H1 (cell line): Measurements from ENCODE around the gene UCN3. TPM values are rescaled to one million over a fixed set of nuclear protein-coding genes. Genes with fewer than 3 reads are reported as not detected.

Experiments used
- CTCF ChIA-PET: fragments of 300-600 bp; sonication (Branson Sonifier 250); formaldehyde crosslinking; loops from one replicate; lab custom pipeline; 2021; ENCODE audit not compliant: partially characterized antibody; lab: Charles Lee
- POLR2A ChIA-PET: fragments of 300-600 bp; sonication (Branson Sonifier 250); formaldehyde crosslinking; loops from one replicate; lab custom pipeline; 2021; ENCODE audit warnings: inconsistent platforms; ENCODE audit not compliant: partially characterized antibody; lab: Charles Lee
- DNase-seq, 2 experiments: peaks; one replicate each; pipeline versions ENCODE4 v3.0.0 to v3.0.0-alpha.2; 2010 to 2022; ENCODE audit warnings: low spot score in 2 of 2, low read depth in 1 of 2, mixed read lengths in 1 of 2
- FAIRE-seq: peaks from 2 replicates; lab custom pipeline; 2011; peaks lifted over from hg19 to GRCh38; lab: Jason Lieb, UNC
- H2AFZ ChIP-seq: 2 replicates; pipeline ENCODE4 v1.8.1; 2012; ENCODE audit warnings: low read length, inconsistent platforms
- H2AK5ac ChIP-seq: 2 replicates; pipeline ENCODE4 v1.6.1; 2013; ENCODE audit warnings: low read depth, low read length
- H2BK120ac ChIP-seq: replicated peaks from 2 replicates; pipeline ENCODE3; 2013; ENCODE audit warnings: low read depth, low read length, inconsistent platforms
- H2BK12ac ChIP-seq: 2 replicates; pipeline ENCODE4 v1.6.1; 2013; ENCODE audit warnings: low read depth, low read length
- H2BK15ac ChIP-seq: 2 replicates; pipeline ENCODE4 v1.6.1; 2013; ENCODE audit warnings: low read length
- H2BK20ac ChIP-seq: 2 replicates; pipeline ENCODE4 v1.6.1; 2013; ENCODE audit warnings: low read length
- H2BK5ac ChIP-seq: 2 replicates; pipeline ENCODE4 v1.6.1; 2013; ENCODE audit warnings: low read depth, low read length
- H3K14ac ChIP-seq: 2 replicates; pipeline ENCODE4 v1.6.1; 2013; ENCODE audit warnings: inconsistent platforms; ENCODE audit not compliant: insufficient read length
- H3K18ac ChIP-seq: 2 replicates; pipeline ENCODE4 v1.6.1; 2013; ENCODE audit warnings: low read length; ENCODE audit errors: extremely low read depth
- H3K23ac ChIP-seq: 2 replicates; pipeline ENCODE4 v1.6.1; 2013; ENCODE audit warnings: inconsistent platforms; ENCODE audit not compliant: insufficient read length
- H3K23me2 ChIP-seq: 2 replicates; pipeline ENCODE4 v1.6.1; 2013; ENCODE audit warnings: low read depth, low read length
- H3K27ac ChIP-seq: 2 replicates; pipeline ENCODE4 v1.6.1; 2011; ENCODE audit warnings: low read depth, low read length, inconsistent platforms
- H3K27me3 ChIP-seq, 4 experiments: replicated peaks in 1 of 4; 1 replicate in 1 of 4; 2 replicates in 3 of 4; pipeline versions ENCODE4 v1.6.1 to v1.8.1; 2011 to 2013; ENCODE audit warnings: low read length in 3 of 4, mild to moderate bottlenecking in 3 of 4, inconsistent platforms in 2 of 4, mixed read lengths in 2 of 4, moderate library complexity in 1 of 4; ENCODE audit not compliant: control insufficient read depth in 3 of 4, insufficient read depth in 3 of 4; ENCODE audit errors: extremely low read depth in 1 of 4
- H3K36me3 ChIP-seq, 4 experiments: 2 replicates each; pipeline versions ENCODE4 v1.6.1 to v1.8.1; 2011 to 2013; ENCODE audit warnings: mild to moderate bottlenecking in 4 of 4, low read length in 3 of 4, moderate library complexity in 2 of 4, control low read depth in 1 of 4, inconsistent platforms in 1 of 4; ENCODE audit not compliant: insufficient read depth in 4 of 4, control insufficient read depth in 2 of 4
- H3K4ac ChIP-seq: replicated peaks from 2 replicates; pipeline ENCODE3; 2013; ENCODE audit warnings: low read length, low read depth, mixed read lengths, inconsistent platforms; ENCODE audit not compliant: insufficient read length
- H3K4me1 ChIP-seq, 4 experiments: replicated peaks in 1 of 4; 1 replicate in 1 of 4; 2 replicates in 3 of 4; pipeline versions ENCODE4 v1.6.1 to v1.8.1; 2011 to 2013; ENCODE audit warnings: low read length in 3 of 4, inconsistent platforms in 2 of 4, mixed read lengths in 1 of 4; ENCODE audit not compliant: insufficient read depth in 4 of 4, control insufficient read depth in 3 of 4
- H3K4me2 ChIP-seq, 2 experiments: 2 replicates each; pipeline versions ENCODE4 v1.6.1 to v1.8.1; 2011 to 2013; ENCODE audit warnings: low read depth in 2 of 2, low read length in 2 of 2, control low read depth in 1 of 2, inconsistent platforms in 1 of 2, mild to moderate bottlenecking in 1 of 2; ENCODE audit not compliant: insufficient read depth in 1 of 2
- H3K4me3 ChIP-seq, 4 experiments: fragments of 200-600, 300-600 bp in 1 of 4; sonication (generic), shearing (Covaris generic), sonication (Bioruptor Twin) in 1 of 4; 2 replicates each; pipeline versions ENCODE4 v1.5.1 to v1.8.1; 2011 to 2016; ENCODE audit warnings: low read length in 4 of 4, low read depth in 3 of 4, control low read depth in 2 of 4, inconsistent platforms in 2 of 4, mild to moderate bottlenecking in 2 of 4, mixed read lengths in 1 of 4, moderate library complexity in 1 of 4; ENCODE audit not compliant: insufficient read depth in 2 of 4; ENCODE audit errors: extremely low read depth in 1 of 4
- H3K56ac ChIP-seq: replicated peaks from 2 replicates; pipeline ENCODE3; 2013; ENCODE audit warnings: low read depth, mild to moderate bottlenecking, mixed read lengths, low read length, inconsistent platforms; ENCODE audit not compliant: insufficient read length
- H3K79me1 ChIP-seq: 2 replicates; pipeline ENCODE4 v1.6.1; 2013; ENCODE audit warnings: low read depth, low read length, control low read depth
- H3K79me2 ChIP-seq, 2 experiments: 2 replicates each; pipeline versions ENCODE4 v1.6.1 to v1.8.1; 2012 to 2013; ENCODE audit warnings: low read length in 2 of 2, mild to moderate bottlenecking in 2 of 2, inconsistent platforms in 1 of 2; ENCODE audit not compliant: insufficient read depth in 2 of 2, control insufficient read depth in 1 of 2
- H3K9ac ChIP-seq, 4 experiments: replicated peaks in 1 of 4; 1 replicate in 1 of 4; 2 replicates in 3 of 4; pipeline versions ENCODE4 v1.6.1 to v1.8.1; 2011 to 2013; ENCODE audit warnings: low read depth in 3 of 4, low read length in 3 of 4, control low read depth in 2 of 4, mild to moderate bottlenecking in 2 of 4, moderate library complexity in 2 of 4, inconsistent platforms in 1 of 4; ENCODE audit errors: extremely low read depth in 1 of 4
- H3K9me3 ChIP-seq, 2 experiments: 2 replicates each; pipeline versions ENCODE4 v1.6.1 to v1.8.1; 2012 to 2013; ENCODE audit warnings: mild to moderate bottlenecking in 2 of 2, moderate library complexity in 2 of 2, control low read depth in 1 of 2, inconsistent platforms in 1 of 2, low read depth in 1 of 2, low read length in 1 of 2, mixed read lengths in 1 of 2; ENCODE audit not compliant: insufficient read depth in 2 of 2
- H4K20me1 ChIP-seq, 2 experiments: replicated peaks in 1 of 2; 2 replicates each; pipeline versions ENCODE3 to v1.8.1; 2011 to 2013; ENCODE audit warnings: inconsistent platforms in 2 of 2, low read length in 2 of 2, mild to moderate bottlenecking in 1 of 2; ENCODE audit not compliant: insufficient read depth in 2 of 2, control insufficient read depth in 1 of 2
- H4K5ac ChIP-seq: 2 replicates; pipeline ENCODE4 v1.6.1; 2013; ENCODE audit warnings: low read length, low read depth, mixed read lengths, inconsistent platforms; ENCODE audit not compliant: insufficient read length
- H4K8ac ChIP-seq: 2 replicates; pipeline ENCODE4 v1.8.0; 2013; ENCODE audit warnings: mild to moderate bottlenecking, moderate library complexity, low read length, inconsistent platforms; ENCODE audit not compliant: insufficient read depth; ENCODE audit errors: extremely low read depth
- H4K91ac ChIP-seq: replicated peaks from 2 replicates; pipeline ENCODE3; 2013; ENCODE audit warnings: low read length, mixed read lengths, inconsistent platforms; ENCODE audit not compliant: insufficient read length
- BCL11A ChIP-seq, 2 experiments: IDR thresholded peaks; one replicate each; pipeline ENCODE4 v1.6.1; 2011; ENCODE audit warnings: low read depth in 2 of 2, low read length in 2 of 2, mild to moderate bottlenecking in 2 of 2
- CBX8 ChIP-seq: fragments of 300-800, 300-1000 bp; sonication (generic); IDR thresholded peaks from 2 replicates; pipeline ENCODE4 v1.7.1; 2016; ENCODE audit warnings: low read depth, low read length, borderline replicate concordance
- CHD2 ChIP-seq: IDR thresholded peaks from 2 replicates; pipeline ENCODE4 v1.6.1; 2012; ENCODE audit warnings: low read length, improper control_type of control experiment
- CTCF ChIP-seq, 3 experiments: IDR thresholded peaks; 1 replicate in 2 of 3; 2 replicates in 1 of 3; pipeline versions ENCODE4 v1.5.1 to v1.6.1; 2011; ENCODE audit warnings: low read length in 3 of 3, mild to moderate bottlenecking in 3 of 3, inconsistent platforms in 2 of 3, low read depth in 1 of 3, moderate library complexity in 1 of 3; ENCODE audit not compliant: insufficient read depth in 1 of 3; ENCODE audit errors: control extremely low read depth in 1 of 3
- HDAC2 ChIP-seq, 2 experiments: fragments of 300-600 bp in 1 of 2; sonication (generic) in 1 of 2; IDR thresholded peaks; 2 replicates each; pipeline ENCODE4 v1.6.1; 2011 to 2012; ENCODE audit warnings: low read depth in 2 of 2, low read length in 2 of 2, mild to moderate bottlenecking in 2 of 2, moderate library complexity in 2 of 2, borderline replicate concordance in 1 of 2, inconsistent platforms in 1 of 2
- POU5F1 ChIP-seq: IDR thresholded peaks from 2 replicates; pipeline ENCODE4 v1.6.1; 2011; ENCODE audit warnings: low read depth, mild to moderate bottlenecking, low read length, moderate library complexity
- RBBP5 ChIP-seq: IDR thresholded peaks from 2 replicates; pipeline ENCODE4 v1.7.1; 2012; ENCODE audit warnings: low read depth, mild to moderate bottlenecking, inconsistent platforms, low read length, moderate library complexity, borderline replicate concordance
- SRF ChIP-seq: IDR thresholded peaks from 2 replicates; pipeline ENCODE4 v1.6.1; 2011; ENCODE audit warnings: mild to moderate bottlenecking, low read depth, low read length, moderate library complexity
- WGBS, 2 experiments: shearing (Covaris generic) in 1 of 2; methylation state at CpG; one replicate each; pipeline versions ENCODE4 v1.1.6 to v1.1.7; 2013 to 2015; ENCODE audit warnings: low lambda C conversion rate in 2 of 2, mixed read lengths in 2 of 2, inconsistent platforms in 1 of 2, low coverage in 1 of 2, missing lambda C conversion rate in 1 of 2; ENCODE audit not compliant: insufficient replicate concordance in 2 of 2, insufficient coverage in 1 of 2, insufficient read length in 1 of 2; ENCODE audit errors: extremely low coverage in 1 of 2, missing lambda C conversion rate in 1 of 2; 5-methylcytosine and 5-hydroxymethylcytosine counted together
- polyA plus RNA-seq, 7 experiments: library from polyadenylated mRNA; depleted of rRNA in 3 of 7; stranded (reverse) in 5 of 7; unstranded in 2 of 7; fragments of >200 nt in 5 of 7; fragments of 200-250 nt in 2 of 7; gene quantifications; 1 replicate in 5 of 7; 2 replicates in 1 of 7; 4 replicates in 1 of 7; pipeline versions ENCODE4 v1.2.1 to v1.2.3, GENCODE V29; 2011 to 2013; ENCODE audit warnings: missing spikeins in 2 of 7, mixed read lengths in 2 of 7
- total RNA-seq: library from RNA; stranded (reverse); fragmentation: NEBNext Ultra II Directional; extraction: Animal tissue kit (Norgen Biotek cat#: 25700); gene quantifications from 2 replicates; pipeline ENCODE4 v1.2.1, GENCODE V29; 2021

Gene UCN3
- total and polyA plus RNA-seq, 2 of the 8 experiments (the other 6 are each of a cell fraction or from before 2014, with no cell fraction given), result not detected

GRCh38 chr10:5356302-5356763 lies 8.4 kb upstream of the UCN3 start:
- Histone ChIP-seq H3K27me3 (no peaks in the 10 kb centered on the region), H3K9ac (no peak overlapping the region), H3K79me2 (no peaks in the 10 kb centered on the region), H2BK120ac (no peak overlapping the region), H3K4me2 (no peak overlapping the region), H3K4me1 (no peaks in the 10 kb centered on the region), H2BK20ac (no peak overlapping the region), H4K20me1 (no peaks in the 10 kb centered on the region), H3K36me3 (no peaks in the 10 kb centered on the region), H3K23ac (no peak overlapping the region), H2AK5ac (no peak overlapping the region), H2AFZ (no peak overlapping the region), H3K14ac (no peak overlapping the region), H4K91ac (no peak overlapping the region), H2BK15ac (no peak overlapping the region), H2BK12ac (no peak overlapping the region), H3K56ac (no peak overlapping the region), H3K79me1 (no peaks in the 10 kb centered on the region), H3K18ac (no peak overlapping the region), H3K9me3 (no peaks in the 10 kb centered on the region), H4K5ac (no peak overlapping the region), H4K8ac (no peak overlapping the region), H3K4me3 (no peak overlapping the region), H3K23me2 (no peaks in the 10 kb centered on the region), H2BK5ac (no peak overlapping the region), H3K27ac (no peak overlapping the region), H3K4ac (no peak overlapping the region)
- WGBS, 2 experiments, result 94% methylated on average over 4 of the region's 4 CpGs; no CpG with 5 or more reads in 1 of the 2 experiments
- POLR2A ChIA-PET, result no interaction called here
- FAIRE-seq (no peak), DNase-seq (no peak)
- no peak for TF ChIP-seq HDAC2 (IDR thresholded peaks at IDR 0.05; ENCODE audit: borderline replicate concordance in 1 of 2, low read depth in 2 of 2, low read length in 2 of 2)
- TF ChIP-seq POU5F1, result no peak
- no peak for TF ChIP-seq BCL11A (IDR thresholded peaks at IDR 0.05; ENCODE audit: low read depth in 2 of 2, low read length in 2 of 2)
- TF ChIP-seq CHD2, result no peak
- no peak for TF ChIP-seq RBBP5
- no peak for TF ChIP-seq CTCF (IDR thresholded peaks at IDR 0.05; ENCODE audit: control extremely low read depth in 1 of 3, insufficient read depth in 1 of 3, low read depth in 1 of 3, low read length in 3 of 3)
- no peak for TF ChIP-seq SRF
- TF ChIP-seq CBX8, result no peak
- CTCF ChIA-PET, result interaction anchor here (1.2 kb wide), 1 partner anchor 13 kb away, joined by 4 read pairs; no protein-coding TSS in a partner anchor
